Mesothelial cell of epicardium (in vitro differentiated cells): ENCODE measurements around the gene NAA40. TPM values are rescaled to one million over a fixed set of nuclear protein-coding genes. Genes with fewer than 3 reads are reported as not detected.

Experiments used
- DNase-seq, 2 experiments: peaks; one replicate each; pipeline ENCODE4 v3.0.0; 2021; ENCODE audit warnings: low spot score in 2 of 2; ENCODE audit not compliant: unreplicated experiment in 2 of 2
- H3K27ac Mint-ChIP-seq: 2 replicates; pipeline ENCODE4 v1.8.0; 2021; ENCODE audit warnings: mixed read lengths
- H3K27me3 Mint-ChIP-seq: 2 replicates; pipeline ENCODE4 v1.8.0; 2021; ENCODE audit warnings: low read depth, mixed read lengths
- H3K36me3 Mint-ChIP-seq: 2 replicates; pipeline ENCODE4 v1.8.0; 2021; ENCODE audit warnings: mixed read lengths
- H3K4me1 Mint-ChIP-seq: 2 replicates; pipeline ENCODE4 v1.8.0; 2021; ENCODE audit warnings: mixed read lengths
- H3K4me3 Mint-ChIP-seq: 2 replicates; pipeline ENCODE4 v1.8.0; 2021; ENCODE audit warnings: mild to moderate bottlenecking, moderate library complexity, mixed read lengths
- H3K9me3 Mint-ChIP-seq: 2 replicates; pipeline ENCODE4 v1.8.0; 2021; ENCODE audit warnings: mixed read lengths
- total RNA-seq: library from RNA; stranded (reverse); gene quantifications from 3 replicates; pipeline ENCODE4 v1.2.1, GENCODE V29; 2021
- TF ChIP-seq, protein P1 (sequence below): fragments of 200-600 bp; sonication (generic); IDR thresholded peaks from one replicate; pipeline ENCODE4 v1.5.0; 2021; ENCODE audit warnings: antibody characterized with exemption; ENCODE audit not compliant: unreplicated experiment

Gene NAA40
- total RNA-seq, 1 donor from 2014 or later: 50.7 TPM

- Mint-ChIP-seq H3K4me1 (peaks cover 37% of the 10 kb centered on the region), H3K27me3 (no peaks in the 10 kb centered on the region), H3K9me3 (no peaks in the 10 kb centered on the region), H3K36me3 (peaks cover 7% of the 10 kb centered on the region), H3K4me3 (peak within 1 kb of the TSS; percentile 84), H3K27ac (peak within 1 kb of the TSS; percentile 87)
- peak; percentile 64 to 80 for DNase-seq
- TF ChIP-seq, protein P1, sequence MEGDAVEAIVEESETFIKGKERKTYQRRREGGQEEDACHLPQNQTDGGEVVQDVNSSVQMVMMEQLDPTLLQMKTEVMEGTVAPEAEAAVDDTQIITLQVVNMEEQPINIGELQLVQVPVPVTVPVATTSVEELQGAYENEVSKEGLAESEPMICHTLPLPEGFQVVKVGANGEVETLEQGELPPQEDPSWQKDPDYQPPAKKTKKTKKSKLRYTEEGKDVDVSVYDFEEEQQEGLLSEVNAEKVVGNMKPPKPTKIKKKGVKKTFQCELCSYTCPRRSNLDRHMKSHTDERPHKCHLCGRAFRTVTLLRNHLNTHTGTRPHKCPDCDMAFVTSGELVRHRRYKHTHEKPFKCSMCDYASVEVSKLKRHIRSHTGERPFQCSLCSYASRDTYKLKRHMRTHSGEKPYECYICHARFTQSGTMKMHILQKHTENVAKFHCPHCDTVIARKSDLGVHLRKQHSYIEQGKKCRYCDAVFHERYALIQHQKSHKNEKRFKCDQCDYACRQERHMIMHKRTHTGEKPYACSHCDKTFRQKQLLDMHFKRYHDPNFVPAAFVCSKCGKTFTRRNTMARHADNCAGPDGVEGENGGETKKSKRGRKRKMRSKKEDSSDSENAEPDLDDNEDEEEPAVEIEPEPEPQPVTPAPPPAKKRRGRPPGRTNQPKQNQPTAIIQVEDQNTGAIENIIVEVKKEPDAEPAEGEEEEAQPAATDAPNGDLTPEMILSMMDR: no peak
These were observed 21.7 kb upstream of the NAA40 start, which contains the start of gene RCOR2 for GRCh38 chr11:63916837-63917691. TSS of gene RCOR2 (minus strand) at chr11:63917164. CDS start at chr11:63916456, 708 bp downstream.

DNA sequence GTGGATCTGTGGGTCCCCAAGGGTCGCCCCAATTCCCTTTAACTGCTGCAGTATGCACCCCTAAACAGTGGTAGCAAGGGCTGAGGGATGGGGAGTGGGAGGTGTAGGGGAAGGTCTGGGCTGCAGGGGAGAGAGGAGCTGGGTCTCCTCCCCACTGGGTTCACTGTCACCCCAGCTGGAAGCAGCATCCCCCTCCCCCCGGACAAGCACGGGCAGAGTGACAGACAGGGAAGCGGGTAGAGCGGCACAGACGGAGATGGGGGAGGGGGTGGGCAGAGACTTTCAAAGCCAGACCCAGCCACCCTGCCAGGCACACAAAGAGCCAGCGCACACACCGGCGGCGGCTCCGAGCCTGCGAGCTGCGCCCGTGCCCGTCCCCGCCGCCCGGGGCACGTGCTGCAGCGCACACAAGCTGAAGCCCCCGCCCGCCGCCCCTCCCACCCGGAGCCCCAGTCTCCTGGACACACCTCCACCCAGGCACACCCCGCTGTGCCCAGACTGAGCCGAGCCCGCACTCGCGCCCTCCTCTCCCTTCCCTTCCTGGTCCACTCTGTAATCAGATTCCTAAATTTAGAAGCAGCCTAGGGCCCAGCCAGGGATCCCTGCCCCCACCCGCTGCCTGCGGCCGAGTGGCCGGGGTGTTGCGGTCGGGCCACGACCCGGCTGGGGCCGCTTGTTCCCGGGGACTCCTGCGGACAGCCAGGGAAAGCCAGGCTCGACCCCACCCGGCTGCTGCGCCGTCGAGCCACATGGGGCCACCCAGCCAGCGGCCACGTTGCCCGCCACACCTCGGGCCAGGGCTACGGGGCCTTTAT, 20.9 kb upstream of the NAA40 start:
- TF ChIP-seq, protein P1: no peak
- peak overlapping the region; percentile 67 for H3K4me3 Mint-ChIP-seq
- no peaks in the 10 kb centered on the region for H3K9me3 Mint-ChIP-seq
- no peaks in the 10 kb centered on the region for H3K27me3 Mint-ChIP-seq
- peaks cover 2% of the 10 kb centered on the region for H3K36me3 Mint-ChIP-seq
- H3K27ac Mint-ChIP-seq: peak overlapping the region; percentile 87
- H3K4me1 Mint-ChIP-seq: peaks cover 35% of the 10 kb centered on the region
- DNase-seq: no peak

DNA sequence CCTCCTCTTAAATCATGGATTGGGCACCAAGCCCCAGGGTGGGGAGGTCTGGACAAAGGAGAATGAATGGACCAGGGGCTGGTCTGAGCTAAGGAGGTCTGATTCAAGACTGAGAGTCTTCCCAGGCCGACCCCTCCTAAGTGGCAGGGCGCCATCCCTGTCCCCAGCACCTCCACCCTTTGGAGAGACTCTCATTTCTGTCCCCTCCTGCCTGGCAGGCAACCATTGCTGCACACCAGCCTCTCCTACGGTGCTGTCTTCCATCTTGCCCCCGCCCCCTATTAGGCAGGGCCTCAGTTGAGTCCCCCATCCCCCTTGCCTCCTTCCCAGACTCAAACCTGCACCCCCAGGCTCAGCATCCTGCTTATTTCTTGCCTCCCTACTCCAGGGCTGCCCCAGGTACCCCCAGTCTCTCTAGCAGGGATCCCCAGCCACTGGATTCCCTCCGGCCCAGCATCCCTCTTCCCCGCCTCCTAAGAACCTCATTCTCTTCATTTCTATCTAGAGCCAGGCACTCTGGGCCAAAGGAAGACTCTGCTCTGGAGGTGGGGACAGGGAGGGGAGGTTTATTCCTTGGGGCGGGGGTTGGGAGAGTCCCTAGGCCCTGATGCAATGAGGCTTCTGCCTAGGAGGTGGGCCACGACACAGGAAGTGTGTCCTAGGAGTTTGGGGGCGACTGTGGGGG, 20.2 kb upstream of the NAA40 start:
- TF ChIP-seq, protein P1: no peak
- no peak for DNase-seq
- Mint-ChIP-seq H3K27me3 (no peaks in the 10 kb centered on the region), H3K9me3 (no peaks in the 10 kb centered on the region), H3K27ac (peak overlapping the region; percentile 86), H3K4me3 (peak overlapping the region; percentile 56), H3K36me3 (peaks cover 1% of the 10 kb centered on the region), H3K4me1 (peaks cover 35% of the 10 kb centered on the region)

GRCh38 chr11:63919267-63920125, 19.3 kb upstream of the NAA40 start:
- Mint-ChIP-seq H3K4me3 (peak overlapping the region; percentile 56), H3K27ac (peak overlapping the region; percentile 50), H3K27me3 (no peaks in the 10 kb centered on the region), H3K4me1 (peaks cover 35% of the 10 kb centered on the region), H3K9me3 (no peaks in the 10 kb centered on the region), H3K36me3 (no peaks in the 10 kb centered on the region)
- no peak for DNase-seq
- TF ChIP-seq, protein P1: no peak
